Measurements from ENCODE around the gene FGGY. TPM values are rescaled to one million over a fixed set of nuclear protein-coding genes. Genes with fewer than 3 reads are reported as not detected.

The FGGY gene
- total RNA-seq, 1 experiment from 2014 or later, result 14.6 TPM

DNA sequence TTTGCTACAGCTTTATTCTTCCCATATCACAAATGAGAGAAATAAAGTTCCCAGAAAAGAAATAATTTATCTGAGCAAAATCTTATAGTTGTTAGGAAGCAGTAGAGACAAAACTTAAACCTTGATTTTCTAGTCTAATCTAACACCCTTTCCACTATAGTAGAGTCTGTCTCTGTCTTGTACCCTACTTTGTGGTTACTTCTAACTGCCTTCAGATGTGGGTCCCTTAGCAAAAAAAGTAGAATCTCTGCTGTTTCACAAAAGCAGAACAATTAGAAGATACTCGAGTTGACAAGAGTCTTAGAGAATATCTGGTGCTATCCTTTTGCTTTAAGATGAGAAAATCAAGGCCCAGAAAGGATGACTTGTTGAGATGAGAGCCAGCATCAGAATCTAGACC is 48.1 kb upstream of the FGGY start:
- Histone ChIP-seq H3K79me2 (ENCODE audit: insufficient read depth, low read length) (no peaks in the 10 kb centered on the region), H3K23ac (ENCODE audit: insufficient read length, low read depth, low read length) (no peak overlapping the region), H3K4me1 (ENCODE audit: insufficient read depth, low read length) (no peaks in the 10 kb centered on the region), H3T11ph (ENCODE audit: low read length) (no peak overlapping the region), H2BK20ac (ENCODE audit: low read depth, low read length, poor library complexity, severe bottlenecking) (no peak overlapping the region), H3K27ac (ENCODE audit: insufficient read length, low read depth, low read length) (no peak overlapping the region), H3K18ac (ENCODE audit: insufficient read length, low read depth, low read length) (no peak overlapping the region), H2BK120ac (ENCODE audit: low read depth, low read length, poor library complexity, severe bottlenecking) (no peak overlapping the region), H3K4ac (ENCODE audit: low read depth, low read length) (no peak overlapping the region), H4K20me1 (ENCODE audit: control insufficient read depth, insufficient read depth, insufficient read length) (no peaks in the 10 kb centered on the region), H4K5ac (ENCODE audit: insufficient read length, low read depth, low read length) (no peak overlapping the region), H3K79me1 (ENCODE audit: insufficient read depth, low read depth, low read length, poor library complexity, severe bottlenecking) (no peaks in the 10 kb centered on the region), H2BK12ac (ENCODE audit: insufficient read length, low read depth, low read length) (no peak overlapping the region), H3K27me3 (ENCODE audit: insufficient read depth, low read length) (no peaks in the 10 kb centered on the region), H2BK15ac (ENCODE audit: low read depth, low read length) (no peak overlapping the region), H3K9me3 (ENCODE audit: control insufficient read depth, low read depth, low read length) (no peaks in the 10 kb centered on the region), H4K8ac (replicated peaks; ENCODE audit: insufficient read length, low read depth, low read length) (no peak overlapping the region), H3K9ac (ENCODE audit: extremely low read depth, insufficient read length, low read length) (no peak overlapping the region), H3K56ac (ENCODE audit: insufficient read length, low read depth, low read length) (no peak overlapping the region), H3K4me2 (ENCODE audit: insufficient read depth, insufficient read length, low read length) (no peak overlapping the region), H3K14ac (ENCODE audit: insufficient read depth, low read length) (no peak overlapping the region), H2AK5ac (ENCODE audit: insufficient read length, low read length) (no peak overlapping the region), H3K23me2 (ENCODE audit: insufficient read length, low read depth, low read length, poor library complexity, severe bottlenecking) (no peaks in the 10 kb centered on the region), H2AFZ (ENCODE audit: low read length) (no peak overlapping the region), H2BK5ac (ENCODE audit: insufficient read length, low read length) (no peak overlapping the region), H4K91ac (ENCODE audit: insufficient read length, low read depth, low read length) (no peak overlapping the region)
- peaks cover 38 to 39% of the 10 kb centered on the region in 2 experiments for H3K9me3 Mint-ChIP-seq
- peaks cover 13 to 34% (median 25%) of the 10 kb centered on the region in 3 experiments for H3K36me3 Mint-ChIP-seq (ENCODE audit: insufficient read depth in 1 of 3, low read depth in 3 of 3)
- WGBS (ENCODE audit: extremely low coverage, insufficient read length, low lambda C conversion rate), result no CpG with 5 or more reads among the region's 1 CpG
- no peak overlapping the region for H3K4me3 Mint-ChIP-seq
- H3K27ac Mint-ChIP-seq, result no peak overlapping the region
- no peak for DNase-seq
- peaks cover 2% of the 10 kb centered on the region; the same call in 1 of the 2 replicates for H3K27me3 Mint-ChIP-seq (ENCODE audit: low read depth)
- H3K4me1 Mint-ChIP-seq, result no peaks in the 10 kb centered on the region
- TF ChIP-seq CTCF (conservative IDR thresholded peaks at IDR 0.05), result no peak
